IPS DF 6.9 (cell line): Measurements from ENCODE around the gene TMEM50A.
"Not testable (repeated sequence)": the region's sequence is repeated elsewhere in the genome, so short reads cannot be mapped to it uniquely, and the experiment has no call there.

Experiments
- DNase-seq: peaks from one replicate; pipeline ENCODE4 v3.0.0-alpha.2; 2013; ENCODE audit warnings: low read depth, low spot score
- H3K27ac ChIP-seq: one replicate; pipeline ENCODE4 v1.5.1; 2013; ENCODE audit warnings: low read length, control low read depth
- H3K27me3 ChIP-seq: 2 replicates; pipeline ENCODE4 v1.6.1; 2013; ENCODE audit warnings: mild to moderate bottlenecking, low read length; ENCODE audit not compliant: control insufficient read depth, insufficient read depth
- H3K36me3 ChIP-seq: 2 replicates; pipeline ENCODE4 v1.6.1; 2013; ENCODE audit warnings: low read length; ENCODE audit not compliant: control insufficient read depth, insufficient read depth
- H3K4me1 ChIP-seq: 2 replicates; pipeline ENCODE4 v1.6.1; 2013; ENCODE audit warnings: low read length; ENCODE audit not compliant: control insufficient read depth, insufficient read depth
- H3K4me3 ChIP-seq: 2 replicates; pipeline ENCODE4 v1.5.1; 2013; ENCODE audit warnings: mild to moderate bottlenecking, low read length
- H3K9me3 ChIP-seq: 2 replicates; pipeline ENCODE4 v1.6.1; 2013; ENCODE audit warnings: low read length, inconsistent platforms; ENCODE audit not compliant: control insufficient read depth, insufficient read depth
- WGBS: extraction: QIAGEN DNeasy Blood & Tissue Kit; methylation state at CpG from one replicate; pipeline ENCODE4 v1.1.7; 2013; ENCODE audit warnings: mixed read lengths, missing lambda C conversion rate; ENCODE audit not compliant: insufficient read length, insufficient coverage; 5-methylcytosine and 5-hydroxymethylcytosine counted together

Gene TMEM50A

GRCh38 chr1:25338188-25338981, at the start of gene TMEM50A:
TSS of gene TMEM50A (plus strand) at chr1:25338334. CDS start at chr1:25340487, 2,153 bp downstream.
- DNase-seq = peak; percentile 66
- no peaks in the 10 kb centered on the region for H3K9me3 ChIP-seq
- no peaks in the 10 kb centered on the region for H3K36me3 ChIP-seq
- WGBS = no CpG with 5 or more reads among the region's 75 CpGs
- no peak within 1 kb of the TSS for H3K27ac ChIP-seq
- H3K4me1 ChIP-seq = no peaks in the 10 kb centered on the region
- H3K27me3 ChIP-seq = no peaks in the 10 kb centered on the region
- peak within 1 kb of the TSS; percentile 92 for H3K4me3 ChIP-seq

- H3K36me3 ChIP-seq, H3K9me3 ChIP-seq, DNase-seq, H3K27ac ChIP-seq, H3K4me3 ChIP-seq, H3K4me1 ChIP-seq, H3K27me3 ChIP-seq: not testable (repeated sequence)
- WGBS = no CpG with 5 or more reads among the region's 8 CpGs
Measured at GRCh38 chr1:25288573-25289101, 49.5 kb upstream of the TMEM50A start.

GRCh38 chr1:25290043-25290442, 48.1 kb upstream of the TMEM50A start:
- H3K9me3 ChIP-seq, H3K27me3 ChIP-seq, H3K36me3 ChIP-seq, H3K27ac ChIP-seq, DNase-seq, H3K4me3 ChIP-seq, H3K4me1 ChIP-seq: not testable (repeated sequence)
- WGBS = no CpG with 5 or more reads among the region's 6 CpGs

GRCh38 chr1:25293426-25293825, 44.7 kb upstream of the TMEM50A start:
- not testable (repeated sequence) for H3K4me3 ChIP-seq, H3K27me3 ChIP-seq, H3K9me3 ChIP-seq, H3K36me3 ChIP-seq, H3K4me1 ChIP-seq, H3K27ac ChIP-seq, DNase-seq
- no CpG with 5 or more reads among the region's 2 CpGs for whole genome bisulfite sequencing

GRCh38 chr1:25294889-25295826, 43.0 kb upstream of the TMEM50A start:
- whole genome bisulfite sequencing = no CpG with 5 or more reads among the region's 14 CpGs
- not testable (repeated sequence) for H3K27me3 ChIP-seq, DNase-seq, H3K9me3 ChIP-seq, H3K4me1 ChIP-seq, H3K4me3 ChIP-seq, H3K36me3 ChIP-seq, H3K27ac ChIP-seq

- not testable (repeated sequence) for H3K4me3 ChIP-seq, H3K27me3 ChIP-seq, H3K9me3 ChIP-seq, H3K36me3 ChIP-seq, DNase-seq, H3K27ac ChIP-seq, H3K4me1 ChIP-seq
- WGBS = no CpG with 5 or more reads among the region's 8 CpGs
Measured at GRCh38 chr1:25296501-25296900, 41.6 kb upstream of the TMEM50A start.

GRCh38 chr1:25300729-25301128, 37.4 kb upstream of the TMEM50A start:
- H3K27me3 ChIP-seq, H3K36me3 ChIP-seq, H3K4me1 ChIP-seq, H3K27ac ChIP-seq, H3K9me3 ChIP-seq, DNase-seq, H3K4me3 ChIP-seq: not testable (repeated sequence)
- WGBS = no CpG with 5 or more reads among the region's 9 CpGs

- H3K4me1 ChIP-seq = not testable (repeated sequence)
- no CpG with 5 or more reads among the region's 3 CpGs for WGBS
Measured at GRCh38 chr1:25302330-25302729, 35.8 kb upstream of the TMEM50A start.

GRCh38 chr1:25304936-25305335, 33.2 kb upstream of the TMEM50A start:
- H3K4me3 ChIP-seq, H3K4me1 ChIP-seq, H3K9me3 ChIP-seq, H3K27me3 ChIP-seq, H3K27ac ChIP-seq, H3K36me3 ChIP-seq, DNase-seq: not testable (repeated sequence)
- WGBS = no CpG with 5 or more reads among the region's 4 CpGs

More at GRCh38 chr1:25302330-25302729, 35.8 kb upstream of the TMEM50A start:
- not testable (repeated sequence) for H3K27me3 ChIP-seq, H3K9me3 ChIP-seq, H3K4me3 ChIP-seq, H3K36me3 ChIP-seq, DNase-seq, H3K27ac ChIP-seq

- H3K27ac ChIP-seq = not testable (repeated sequence)
- WGBS = no CpG with 5 or more reads among the region's 1 CpG
Measured at GRCh38 chr1:25308168-25308567, 30.0 kb upstream of the TMEM50A start.

More at GRCh38 chr1:25308168-25308567, 30.0 kb upstream of the TMEM50A start:
- DNase-seq, H3K4me3 ChIP-seq, H3K9me3 ChIP-seq, H3K27me3 ChIP-seq, H3K4me1 ChIP-seq, H3K36me3 ChIP-seq: not testable (repeated sequence)
